H1 (cell line): ENCODE measurements around the gene MMEL1. TPM values are rescaled to one million over a fixed set of nuclear protein-coding genes. Genes with fewer than 3 reads are reported as not detected.

Experiments used
- CTCF ChIA-PET: fragments of 300-600 bp; sonication (Branson Sonifier 250); formaldehyde crosslinking; loops from one replicate; lab custom pipeline; 2021; ENCODE audit not compliant: partially characterized antibody; lab: Charles Lee
- POLR2A ChIA-PET: fragments of 300-600 bp; sonication (Branson Sonifier 250); formaldehyde crosslinking; loops from one replicate; lab custom pipeline; 2021; ENCODE audit warnings: inconsistent platforms; ENCODE audit not compliant: partially characterized antibody; lab: Charles Lee
- DNase-seq, 2 experiments: peaks; one replicate each; pipeline versions ENCODE4 v3.0.0 to v3.0.0-alpha.2; 2010 to 2022; ENCODE audit warnings: low spot score in 2 of 2, low read depth in 1 of 2, mixed read lengths in 1 of 2
- FAIRE-seq: peaks from 2 replicates; lab custom pipeline; 2011; peaks lifted over from hg19 to GRCh38; lab: Jason Lieb, UNC
- H2AFZ ChIP-seq: 2 replicates; pipeline ENCODE4 v1.8.1; 2012; ENCODE audit warnings: low read length, inconsistent platforms
- H2AK5ac ChIP-seq: 2 replicates; pipeline ENCODE4 v1.6.1; 2013; ENCODE audit warnings: low read depth, low read length
- H2BK120ac ChIP-seq: replicated peaks from 2 replicates; pipeline ENCODE3; 2013; ENCODE audit warnings: low read depth, low read length, inconsistent platforms
- H2BK12ac ChIP-seq: 2 replicates; pipeline ENCODE4 v1.6.1; 2013; ENCODE audit warnings: low read depth, low read length
- H2BK15ac ChIP-seq: 2 replicates; pipeline ENCODE4 v1.6.1; 2013; ENCODE audit warnings: low read length
- H2BK20ac ChIP-seq: 2 replicates; pipeline ENCODE4 v1.6.1; 2013; ENCODE audit warnings: low read length
- H2BK5ac ChIP-seq: 2 replicates; pipeline ENCODE4 v1.6.1; 2013; ENCODE audit warnings: low read depth, low read length
- H3K14ac ChIP-seq: 2 replicates; pipeline ENCODE4 v1.6.1; 2013; ENCODE audit warnings: inconsistent platforms; ENCODE audit not compliant: insufficient read length
- H3K18ac ChIP-seq: 2 replicates; pipeline ENCODE4 v1.6.1; 2013; ENCODE audit warnings: low read length; ENCODE audit errors: extremely low read depth
- H3K23ac ChIP-seq: 2 replicates; pipeline ENCODE4 v1.6.1; 2013; ENCODE audit warnings: inconsistent platforms; ENCODE audit not compliant: insufficient read length
- H3K23me2 ChIP-seq: 2 replicates; pipeline ENCODE4 v1.6.1; 2013; ENCODE audit warnings: low read depth, low read length
- H3K27ac ChIP-seq: 2 replicates; pipeline ENCODE4 v1.6.1; 2011; ENCODE audit warnings: low read depth, low read length, inconsistent platforms
- H3K27me3 ChIP-seq, 4 experiments: replicated peaks in 1 of 4; 1 replicate in 1 of 4; 2 replicates in 3 of 4; pipeline versions ENCODE4 v1.6.1 to v1.8.1; 2011 to 2013; ENCODE audit warnings: low read length in 3 of 4, mild to moderate bottlenecking in 3 of 4, inconsistent platforms in 2 of 4, mixed read lengths in 2 of 4, moderate library complexity in 1 of 4; ENCODE audit not compliant: control insufficient read depth in 3 of 4, insufficient read depth in 3 of 4; ENCODE audit errors: extremely low read depth in 1 of 4
- H3K36me3 ChIP-seq, 4 experiments: 2 replicates each; pipeline versions ENCODE4 v1.6.1 to v1.8.1; 2011 to 2013; ENCODE audit warnings: mild to moderate bottlenecking in 4 of 4, low read length in 3 of 4, moderate library complexity in 2 of 4, control low read depth in 1 of 4, inconsistent platforms in 1 of 4; ENCODE audit not compliant: insufficient read depth in 4 of 4, control insufficient read depth in 2 of 4
- H3K4ac ChIP-seq: replicated peaks from 2 replicates; pipeline ENCODE3; 2013; ENCODE audit warnings: low read length, low read depth, mixed read lengths, inconsistent platforms; ENCODE audit not compliant: insufficient read length
- H3K4me1 ChIP-seq, 4 experiments: replicated peaks in 1 of 4; 1 replicate in 1 of 4; 2 replicates in 3 of 4; pipeline versions ENCODE4 v1.6.1 to v1.8.1; 2011 to 2013; ENCODE audit warnings: low read length in 3 of 4, inconsistent platforms in 2 of 4, mixed read lengths in 1 of 4; ENCODE audit not compliant: insufficient read depth in 4 of 4, control insufficient read depth in 3 of 4
- H3K4me2 ChIP-seq, 2 experiments: 2 replicates each; pipeline versions ENCODE4 v1.6.1 to v1.8.1; 2011 to 2013; ENCODE audit warnings: low read depth in 2 of 2, low read length in 2 of 2, control low read depth in 1 of 2, inconsistent platforms in 1 of 2, mild to moderate bottlenecking in 1 of 2; ENCODE audit not compliant: insufficient read depth in 1 of 2
- H3K4me3 ChIP-seq, 4 experiments: fragments of 200-600, 300-600 bp in 1 of 4; sonication (generic), shearing (Covaris generic), sonication (Bioruptor Twin) in 1 of 4; 2 replicates each; pipeline versions ENCODE4 v1.5.1 to v1.8.1; 2011 to 2016; ENCODE audit warnings: low read length in 4 of 4, low read depth in 3 of 4, control low read depth in 2 of 4, inconsistent platforms in 2 of 4, mild to moderate bottlenecking in 2 of 4, mixed read lengths in 1 of 4, moderate library complexity in 1 of 4; ENCODE audit not compliant: insufficient read depth in 2 of 4; ENCODE audit errors: extremely low read depth in 1 of 4
- H3K56ac ChIP-seq: replicated peaks from 2 replicates; pipeline ENCODE3; 2013; ENCODE audit warnings: low read depth, mild to moderate bottlenecking, mixed read lengths, low read length, inconsistent platforms; ENCODE audit not compliant: insufficient read length
- H3K79me1 ChIP-seq: 2 replicates; pipeline ENCODE4 v1.6.1; 2013; ENCODE audit warnings: low read depth, low read length, control low read depth
- H3K79me2 ChIP-seq, 2 experiments: 2 replicates each; pipeline versions ENCODE4 v1.6.1 to v1.8.1; 2012 to 2013; ENCODE audit warnings: low read length in 2 of 2, mild to moderate bottlenecking in 2 of 2, inconsistent platforms in 1 of 2; ENCODE audit not compliant: insufficient read depth in 2 of 2, control insufficient read depth in 1 of 2
- H3K9ac ChIP-seq, 4 experiments: replicated peaks in 1 of 4; 1 replicate in 1 of 4; 2 replicates in 3 of 4; pipeline versions ENCODE4 v1.6.1 to v1.8.1; 2011 to 2013; ENCODE audit warnings: low read depth in 3 of 4, low read length in 3 of 4, control low read depth in 2 of 4, mild to moderate bottlenecking in 2 of 4, moderate library complexity in 2 of 4, inconsistent platforms in 1 of 4; ENCODE audit errors: extremely low read depth in 1 of 4
- H3K9me3 ChIP-seq, 2 experiments: 2 replicates each; pipeline versions ENCODE4 v1.6.1 to v1.8.1; 2012 to 2013; ENCODE audit warnings: mild to moderate bottlenecking in 2 of 2, moderate library complexity in 2 of 2, control low read depth in 1 of 2, inconsistent platforms in 1 of 2, low read depth in 1 of 2, low read length in 1 of 2, mixed read lengths in 1 of 2; ENCODE audit not compliant: insufficient read depth in 2 of 2
- H4K20me1 ChIP-seq, 2 experiments: replicated peaks in 1 of 2; 2 replicates each; pipeline versions ENCODE3 to v1.8.1; 2011 to 2013; ENCODE audit warnings: inconsistent platforms in 2 of 2, low read length in 2 of 2, mild to moderate bottlenecking in 1 of 2; ENCODE audit not compliant: insufficient read depth in 2 of 2, control insufficient read depth in 1 of 2
- H4K5ac ChIP-seq: 2 replicates; pipeline ENCODE4 v1.6.1; 2013; ENCODE audit warnings: low read length, low read depth, mixed read lengths, inconsistent platforms; ENCODE audit not compliant: insufficient read length
- H4K8ac ChIP-seq: 2 replicates; pipeline ENCODE4 v1.8.0; 2013; ENCODE audit warnings: mild to moderate bottlenecking, moderate library complexity, low read length, inconsistent platforms; ENCODE audit not compliant: insufficient read depth; ENCODE audit errors: extremely low read depth
- H4K91ac ChIP-seq: replicated peaks from 2 replicates; pipeline ENCODE3; 2013; ENCODE audit warnings: low read length, mixed read lengths, inconsistent platforms; ENCODE audit not compliant: insufficient read length
- CHD2 ChIP-seq: IDR thresholded peaks from 2 replicates; pipeline ENCODE4 v1.6.1; 2012; ENCODE audit warnings: low read length, improper control_type of control experiment
- GTF2F1 ChIP-seq: IDR thresholded peaks from 2 replicates; pipeline ENCODE4 v1.6.1; 2012; ENCODE audit warnings: low read depth, low read length, improper control_type of control experiment, borderline replicate concordance
- HDAC2 ChIP-seq, 2 experiments: fragments of 300-600 bp in 1 of 2; sonication (generic) in 1 of 2; IDR thresholded peaks; 2 replicates each; pipeline ENCODE4 v1.6.1; 2011 to 2012; ENCODE audit warnings: low read depth in 2 of 2, low read length in 2 of 2, mild to moderate bottlenecking in 2 of 2, moderate library complexity in 2 of 2, borderline replicate concordance in 1 of 2, inconsistent platforms in 1 of 2
- KDM1A ChIP-seq: fragments of 200-600, 300-600 bp; sonication (generic); IDR thresholded peaks from 2 replicates; pipeline ENCODE4 v1.7.1; 2016; ENCODE audit warnings: mild to moderate bottlenecking, low read length, borderline replicate concordance
- NANOG ChIP-seq: IDR thresholded peaks from 2 replicates; pipeline ENCODE4 v1.6.1; 2011; ENCODE audit warnings: low read length, low read depth, mild to moderate bottlenecking, inconsistent platforms; ENCODE audit not compliant: insufficient read depth, poor library complexity, severe bottlenecking
- RXRA ChIP-seq: IDR thresholded peaks from 2 replicates; pipeline ENCODE4 v1.6.1; 2011; ENCODE audit warnings: low read depth, mild to moderate bottlenecking, low read length, moderate library complexity; ENCODE audit not compliant: insufficient read depth
- SP4 ChIP-seq: IDR thresholded peaks from 2 replicates; pipeline ENCODE4 v1.6.1; 2012; ENCODE audit warnings: low read length, inconsistent platforms
- WGBS, 2 experiments: shearing (Covaris generic) in 1 of 2; methylation state at CpG; one replicate each; pipeline versions ENCODE4 v1.1.6 to v1.1.7; 2013 to 2015; ENCODE audit warnings: low lambda C conversion rate in 2 of 2, mixed read lengths in 2 of 2, inconsistent platforms in 1 of 2, low coverage in 1 of 2, missing lambda C conversion rate in 1 of 2; ENCODE audit not compliant: insufficient replicate concordance in 2 of 2, insufficient coverage in 1 of 2, insufficient read length in 1 of 2; ENCODE audit errors: extremely low coverage in 1 of 2, missing lambda C conversion rate in 1 of 2; 5-methylcytosine and 5-hydroxymethylcytosine counted together
- polyA plus RNA-seq, 7 experiments: library from polyadenylated mRNA; depleted of rRNA in 3 of 7; stranded (reverse) in 5 of 7; unstranded in 2 of 7; fragments of >200 nt in 5 of 7; fragments of 200-250 nt in 2 of 7; gene quantifications; 1 replicate in 5 of 7; 2 replicates in 1 of 7; 4 replicates in 1 of 7; pipeline versions ENCODE4 v1.2.1 to v1.2.3, GENCODE V29; 2011 to 2013; ENCODE audit warnings: missing spikeins in 2 of 7, mixed read lengths in 2 of 7
- total RNA-seq: library from RNA; stranded (reverse); fragmentation: NEBNext Ultra II Directional; extraction: Animal tissue kit (Norgen Biotek cat#: 25700); gene quantifications from 2 replicates; pipeline ENCODE4 v1.2.1, GENCODE V29; 2021

Gene MMEL1
- total and polyA plus RNA-seq, 2 of the 8 experiments (the other 6 are each of a cell fraction or from before 2014, with no cell fraction given), result 0.91 to 1.7 TPM

DNA sequence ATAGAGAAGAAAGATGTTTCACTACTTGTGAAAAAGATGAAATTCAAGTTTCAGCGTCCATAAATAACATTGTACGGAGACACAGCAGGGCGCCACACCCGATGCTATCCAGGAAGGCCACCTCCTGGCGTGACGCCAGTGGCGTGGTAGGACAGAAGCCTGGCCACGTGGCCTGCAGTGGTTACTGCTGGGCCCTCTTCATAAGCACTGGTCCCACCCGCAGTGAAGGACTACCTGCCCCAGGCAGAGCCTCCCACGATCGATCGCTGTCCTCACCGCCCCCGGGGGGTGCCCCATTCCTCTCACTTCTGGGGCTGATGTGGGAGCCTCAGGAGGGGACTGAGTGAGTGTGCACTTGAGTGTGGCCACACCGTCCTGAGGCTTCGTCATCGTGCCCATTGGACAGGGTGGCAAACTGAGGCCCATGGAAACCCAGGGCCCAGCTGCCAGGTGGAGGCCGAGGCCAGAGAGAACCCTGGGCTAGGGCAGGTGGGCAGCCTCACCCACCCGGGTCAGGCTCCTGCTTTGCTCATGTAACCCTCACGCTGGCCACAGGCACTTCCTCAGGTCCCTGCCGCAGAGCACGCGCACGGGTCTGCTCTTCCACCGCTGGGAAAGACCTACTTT lies 91.1 kb downstream of the MMEL1 start:
- ChIA-PET CTCF (interaction anchor here (1.0 to 1.7 kb wide), 2 partner anchors 11 to 27 kb away, joined by 3 to 5 read pairs; no protein-coding TSS in a partner anchor), POLR2A (interaction anchor here (0.8 to 2.7 kb wide), 2 partner anchors 15 to 48 kb away, joined by 3 to 8 read pairs; partner anchors contain the start of gene PANK4)
- peak overlapping the region; percentile 25 for H4K91ac ChIP-seq

More for the DNA sequence above, 91.1 kb downstream of the MMEL1 start:
- Histone ChIP-seq H3K27ac (no peak overlapping the region), H3K79me2 (no peaks in the 10 kb centered on the region), H2BK15ac (no peak overlapping the region), H3K14ac (no peak overlapping the region), H2BK120ac (no peak overlapping the region), H3K27me3 (peaks cover 0 to 31% (median 21%) of the 10 kb centered on the region in 4 experiments; a peak in 6 of 7 replicates), H3K4me1 (peaks cover 0 to 25% (median 17%) of the 10 kb centered on the region in 4 experiments; a peak in 6 of 7 replicates), H3K36me3 (no peaks in the 10 kb centered on the region), H2AK5ac (no peak overlapping the region), H3K4me3 (no peak overlapping the region), H3K4me2 (no peak overlapping the region), H2BK12ac (no peak overlapping the region), H4K5ac (no peak overlapping the region), H3K23ac (no peak overlapping the region), H2AFZ (no peak overlapping the region), H4K20me1 (peaks cover 0 to 5% of the 10 kb centered on the region in 2 experiments), H2BK5ac (no peak overlapping the region), H3K79me1 (no peaks in the 10 kb centered on the region), H2BK20ac (no peak overlapping the region), H4K8ac (no peak overlapping the region), H3K56ac (no peak overlapping the region), H3K9me3 (no peaks in the 10 kb centered on the region), H3K9ac (no peak overlapping the region), H3K23me2 (peaks cover 5% of the 10 kb centered on the region; the same call in 1 of the 2 replicates), H3K4ac (no peak overlapping the region), H3K18ac (no peak overlapping the region)
- FAIRE-seq, result no peak
- DNase-seq, result no peak
- 92% methylated on average over 25 of the region's 25 CpGs; no CpG with 5 or more reads in 1 of the 2 experiments for WGBS, 2 experiments
- TF ChIP-seq HDAC2 (IDR thresholded peaks at IDR 0.05; ENCODE audit: borderline replicate concordance in 1 of 2, low read depth in 2 of 2, low read length in 2 of 2) (0 out of 4 replicates have a peak, but pooled peaks of 1 of the 2 experiments have one; percentile 44), KDM1A (peak; percentile 90; the same call in 1 of the 2 replicates), CHD2 (no peak), NANOG (no peak), SP4 (no peak), RXRA (no peak), GTF2F1 (no peak)
